Measurements from ENCODE around the gene SNCAIP.
"Not testable (repeated sequence)": the region's sequence is repeated elsewhere in the genome, so short reads cannot be mapped to it uniquely, and the experiment has no call there.

The SNCAIP gene

DNA sequence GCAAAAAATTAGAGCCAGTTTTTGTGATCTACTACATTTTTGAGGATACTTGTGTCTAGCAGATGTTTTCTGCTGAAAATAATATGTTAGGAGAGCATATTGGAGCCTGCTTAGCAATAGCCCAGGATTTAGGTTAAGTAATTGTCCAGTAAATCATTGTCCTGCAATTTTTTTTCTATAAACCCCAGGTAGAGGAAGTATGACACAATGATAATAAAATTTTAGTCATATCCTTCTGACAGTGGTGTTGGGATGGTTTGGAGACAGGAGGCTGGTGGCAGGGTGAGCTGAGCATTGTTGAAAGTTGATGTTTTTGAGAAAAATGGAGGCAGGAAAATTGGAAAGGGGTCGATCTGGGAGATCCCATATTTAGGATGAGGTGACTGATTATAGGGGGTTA is 3.5 kb downstream of the SNCAIP start:
- DNase-seq = no peak

DNA sequence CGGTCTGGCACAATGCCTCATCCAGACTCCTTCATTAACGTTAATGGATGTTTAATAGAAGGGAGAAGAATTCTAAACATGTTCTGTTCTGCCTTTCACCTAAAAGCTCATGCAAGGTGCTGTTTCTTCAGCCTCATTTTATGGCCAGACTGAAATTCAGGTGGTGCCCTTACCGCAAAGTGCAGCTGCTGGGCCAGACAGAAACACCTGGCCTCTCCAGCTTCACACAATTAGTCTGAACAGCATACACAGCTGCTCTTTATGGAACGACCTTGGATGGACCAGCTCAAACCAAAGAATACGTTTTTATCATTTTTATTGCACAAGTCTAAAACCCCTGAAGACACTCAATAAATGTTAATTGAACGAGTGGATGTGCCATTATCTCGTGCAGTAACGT is 4.6 kb downstream of the SNCAIP start:
- DNase-seq = no peak

DNA sequence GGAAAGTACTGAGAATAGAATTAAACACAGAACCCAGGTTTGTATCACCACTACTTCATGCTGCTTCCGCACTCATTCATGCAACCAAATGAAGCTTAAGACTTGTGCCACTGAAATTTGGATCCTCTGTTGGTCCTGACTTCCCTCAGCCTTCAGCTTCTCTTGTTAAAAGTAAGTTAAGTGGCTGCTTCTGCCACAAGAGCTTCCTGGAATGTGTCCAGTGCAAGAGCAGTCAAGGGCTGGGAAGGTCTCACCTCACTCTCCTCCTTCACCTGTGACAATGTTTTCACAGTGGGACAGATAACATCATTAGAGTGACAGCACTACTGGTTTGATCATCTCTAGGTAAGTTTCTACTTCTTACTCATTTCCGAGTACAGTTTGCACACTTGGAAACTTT is 7.9 kb downstream of the SNCAIP start:
- DNase-seq = no peak

DNA sequence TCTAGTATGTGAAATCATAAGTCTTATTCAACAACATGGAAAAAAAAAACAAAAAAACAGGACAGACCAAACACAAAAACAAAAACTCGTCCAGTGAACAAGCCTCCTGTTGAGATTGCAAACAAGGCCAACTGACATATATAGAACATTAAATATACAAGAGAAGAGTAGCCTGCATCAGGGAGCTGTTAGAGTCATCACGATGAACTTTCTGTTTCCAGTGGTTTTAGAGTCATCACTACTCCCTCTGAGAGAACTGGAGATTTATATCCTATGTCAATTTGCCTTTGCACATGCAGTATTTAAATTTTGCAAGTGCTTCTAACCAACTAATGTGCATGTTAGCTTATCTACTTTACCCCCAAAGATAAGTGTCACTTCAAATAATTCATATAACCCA is 9.9 kb downstream of the SNCAIP start:
- no peak for DNase-seq

DNA sequence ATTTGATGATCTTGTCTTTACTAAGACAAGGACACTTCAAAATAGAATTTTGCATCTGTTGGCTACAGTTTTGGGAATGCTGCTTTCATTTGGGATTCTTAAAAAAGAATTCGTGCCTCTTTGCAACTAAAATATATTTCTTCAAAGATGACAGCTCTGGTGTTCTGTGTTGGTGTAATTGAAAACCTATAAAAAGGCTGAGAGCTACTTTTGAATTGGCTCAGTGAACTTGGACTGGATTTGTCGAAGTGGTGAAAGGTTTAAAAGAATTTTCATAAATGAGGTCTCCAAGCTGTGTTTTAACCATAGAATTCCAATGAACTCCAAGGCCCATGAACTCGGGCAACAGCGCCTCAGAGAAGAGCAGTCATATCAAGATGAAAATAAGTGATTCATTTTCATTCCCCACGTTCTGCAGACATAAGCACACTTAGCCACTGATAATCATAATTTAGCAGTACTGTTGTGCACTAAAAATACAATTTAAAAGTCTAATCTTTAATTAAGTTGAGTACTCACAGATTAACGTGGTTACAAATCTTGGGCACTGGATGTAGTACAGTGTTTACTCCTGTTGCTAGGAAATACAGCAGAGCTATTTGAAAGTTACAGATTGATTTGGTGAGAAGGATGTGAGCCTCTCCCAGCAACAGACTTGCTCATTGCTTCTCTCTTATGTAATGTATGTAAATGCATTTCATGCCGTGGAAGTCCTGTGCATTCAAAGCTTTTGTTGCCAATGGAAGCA is 10.9 kb downstream of the SNCAIP start:
- no peak for DNase-seq

DNA sequence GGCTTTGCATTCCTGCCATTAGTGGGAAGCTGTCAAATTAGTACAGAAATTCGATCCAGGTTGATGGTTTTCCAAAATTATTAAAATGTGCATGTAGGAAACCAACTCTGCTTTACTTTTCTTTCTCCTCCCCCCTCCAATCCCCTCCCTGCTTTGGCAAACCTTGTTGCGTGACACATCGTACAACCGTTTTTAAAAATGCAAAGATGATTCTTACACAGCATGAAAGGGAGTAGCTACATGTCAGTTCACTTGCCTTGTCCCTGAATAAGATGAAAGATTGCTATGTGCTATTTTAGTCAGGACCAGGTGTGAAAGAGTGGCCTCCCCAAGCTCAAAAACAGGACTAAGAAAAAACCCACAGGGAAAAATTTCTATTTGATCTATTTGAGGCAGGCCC is 11.7 kb downstream of the SNCAIP start:
- no peak for DNase-seq

DNA sequence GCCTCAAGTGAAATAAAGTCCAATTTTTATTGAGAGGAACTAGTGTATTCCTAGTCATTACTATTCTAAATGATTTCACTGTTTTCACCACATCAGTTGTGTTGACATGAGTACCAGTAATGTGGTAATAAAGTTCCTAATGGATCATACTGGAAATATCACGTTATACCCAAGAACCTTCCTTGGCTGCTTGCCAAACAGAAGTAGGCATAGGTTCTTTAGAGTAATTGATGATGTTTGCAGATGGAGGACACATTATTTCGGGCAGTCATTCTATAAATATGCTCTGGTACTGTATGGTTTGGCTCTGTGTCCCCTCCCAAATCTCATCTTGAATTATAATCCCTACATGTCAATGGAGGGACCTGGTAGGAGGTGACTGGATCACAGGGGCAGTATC is 15.1 kb downstream of the SNCAIP start:
- DNase-seq = no peak

DNA sequence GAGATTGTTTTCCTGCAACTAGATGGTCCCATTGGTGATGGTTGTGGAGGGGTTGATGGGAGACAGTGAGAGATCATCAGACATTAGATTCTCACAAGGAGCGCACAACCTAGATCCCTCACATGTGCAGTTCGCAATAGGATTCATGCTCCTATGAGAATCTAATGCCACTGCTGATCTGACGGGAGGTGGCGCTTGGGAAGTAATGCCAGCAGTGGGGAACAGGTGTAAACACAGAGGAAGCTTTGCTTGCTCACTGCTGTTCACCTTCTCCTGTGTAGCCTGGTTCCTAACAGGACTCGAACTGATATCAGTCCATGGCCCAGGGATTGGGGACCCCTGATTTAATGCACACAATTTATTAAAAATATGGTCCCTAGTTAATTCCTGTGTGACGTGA is 18.8 kb downstream of the SNCAIP start:
- no peak for DNase-seq

DNA sequence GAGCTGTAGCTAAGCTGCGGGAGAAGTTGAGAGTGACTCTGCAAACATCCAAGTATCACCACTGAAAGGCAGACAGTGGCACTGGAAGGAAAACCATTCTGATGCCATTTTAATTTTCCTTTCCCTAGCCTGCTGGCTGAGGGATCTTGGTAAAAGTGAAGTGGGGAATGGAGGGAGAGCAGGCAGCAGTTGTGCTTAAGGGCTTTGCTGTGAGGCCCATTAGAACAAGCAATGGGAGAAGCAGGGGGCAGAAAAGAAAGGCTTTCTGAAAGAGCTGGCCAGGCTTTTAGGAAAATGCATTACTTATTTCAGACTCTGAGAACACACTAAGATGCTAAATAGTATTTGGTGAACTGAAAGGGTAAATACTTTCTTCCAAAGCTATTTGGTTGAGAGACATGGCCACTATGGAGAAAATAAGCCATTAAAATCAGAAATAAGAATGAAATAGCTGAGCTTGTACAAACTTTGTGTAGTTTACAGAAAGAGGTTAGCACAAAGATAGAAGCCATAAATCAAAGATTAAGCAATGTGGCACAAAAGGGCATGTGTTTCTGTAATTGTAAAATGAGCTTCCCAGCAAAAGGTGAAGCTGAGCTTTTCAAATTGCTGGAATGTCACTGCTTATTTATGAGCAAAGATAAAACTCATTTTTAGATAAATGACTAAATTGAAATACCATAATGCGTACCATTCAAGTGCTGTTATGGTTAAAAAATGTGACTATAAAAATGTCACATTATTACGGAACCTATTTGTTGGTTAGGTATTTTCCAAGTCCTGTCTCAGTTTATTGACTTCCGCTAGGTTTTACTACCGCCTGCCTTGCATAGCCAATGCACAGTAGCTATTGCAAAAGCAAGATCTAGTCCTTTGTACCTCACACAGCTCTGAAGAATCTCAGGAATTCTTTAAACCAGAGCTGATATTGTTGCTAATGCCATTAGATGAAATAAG is 20.8 kb downstream of the SNCAIP start:
- no peak for DNase-seq

DNA sequence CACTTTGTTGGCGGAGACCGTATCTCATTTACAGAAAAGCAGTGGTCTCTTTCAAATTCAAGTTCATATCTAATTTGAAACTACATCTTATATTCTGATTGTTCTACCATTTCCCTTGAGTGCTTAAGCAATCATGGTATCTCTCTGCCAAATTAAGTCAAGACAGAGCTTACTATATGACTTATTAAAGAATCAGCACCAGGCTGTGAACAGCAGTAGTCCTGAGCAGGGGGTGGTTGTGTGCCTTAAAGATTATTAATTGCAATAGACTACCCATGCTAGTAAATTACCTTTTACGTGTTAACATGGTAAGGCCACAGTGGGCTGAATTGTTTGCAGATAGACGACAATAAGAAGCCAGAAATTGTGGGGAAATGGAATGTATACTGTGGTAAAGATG is 21.5 kb downstream of the SNCAIP start:
- DNase-seq = no peak

DNA sequence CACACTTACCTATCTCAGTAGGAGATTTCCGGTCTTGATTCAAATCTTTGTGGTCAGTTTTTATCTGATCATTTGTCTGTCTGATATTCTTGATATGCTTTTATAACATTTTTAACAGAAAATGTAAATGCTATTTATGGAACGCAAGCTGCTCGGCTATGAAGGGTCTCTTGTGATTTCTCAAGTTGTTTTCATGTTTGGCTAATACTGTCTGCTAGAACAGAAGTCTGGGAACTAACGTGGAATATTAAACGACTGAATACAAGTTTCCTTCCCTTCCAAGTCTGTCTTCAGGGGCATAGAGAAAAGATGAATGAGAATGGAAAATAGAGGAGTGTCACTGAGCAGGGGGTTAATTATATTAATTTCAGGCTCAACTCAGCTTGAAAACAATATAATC is 27.6 kb downstream of the SNCAIP start:
- no peak for DNase-seq

DNA sequence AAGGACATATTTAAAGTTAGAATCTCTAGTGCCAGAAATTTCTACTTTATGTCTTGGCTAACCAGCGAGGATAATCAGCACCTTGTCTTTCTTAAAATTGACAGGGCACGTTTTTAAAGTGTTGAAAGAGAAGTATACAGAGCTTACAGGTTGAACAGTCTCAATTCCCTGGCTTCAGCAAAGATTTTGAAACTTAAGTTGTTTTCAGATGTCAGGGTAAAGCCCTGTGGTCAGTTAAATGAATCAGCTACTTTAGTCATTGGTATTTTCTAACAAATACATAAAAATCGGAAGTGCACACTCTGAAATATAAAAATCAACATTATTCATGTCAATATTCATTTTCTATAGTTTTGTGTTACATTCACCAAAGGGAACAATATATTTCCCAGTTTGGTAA is 29.1 kb downstream of the SNCAIP start:
- DNase-seq = no peak

DNA sequence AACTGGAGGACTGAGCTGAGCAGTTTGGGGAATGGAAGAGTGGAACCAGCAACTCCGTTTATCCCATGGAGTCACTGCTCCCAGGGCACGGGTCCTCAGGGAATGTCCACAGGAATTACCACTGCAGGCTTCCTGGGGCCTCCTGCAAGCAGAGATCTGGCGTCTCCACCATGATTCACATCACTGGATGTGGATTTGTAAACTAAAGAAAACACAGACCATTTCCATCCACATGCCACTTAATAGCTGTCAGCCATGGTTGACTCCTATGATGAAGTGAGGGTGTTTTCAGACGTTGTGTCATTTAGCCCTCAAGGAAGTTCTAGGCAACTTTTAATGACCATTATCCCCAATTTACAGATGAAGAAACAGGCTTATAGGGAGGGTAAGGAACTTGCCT is 30.2 kb downstream of the SNCAIP start:
- DNase-seq = no peak

DNA sequence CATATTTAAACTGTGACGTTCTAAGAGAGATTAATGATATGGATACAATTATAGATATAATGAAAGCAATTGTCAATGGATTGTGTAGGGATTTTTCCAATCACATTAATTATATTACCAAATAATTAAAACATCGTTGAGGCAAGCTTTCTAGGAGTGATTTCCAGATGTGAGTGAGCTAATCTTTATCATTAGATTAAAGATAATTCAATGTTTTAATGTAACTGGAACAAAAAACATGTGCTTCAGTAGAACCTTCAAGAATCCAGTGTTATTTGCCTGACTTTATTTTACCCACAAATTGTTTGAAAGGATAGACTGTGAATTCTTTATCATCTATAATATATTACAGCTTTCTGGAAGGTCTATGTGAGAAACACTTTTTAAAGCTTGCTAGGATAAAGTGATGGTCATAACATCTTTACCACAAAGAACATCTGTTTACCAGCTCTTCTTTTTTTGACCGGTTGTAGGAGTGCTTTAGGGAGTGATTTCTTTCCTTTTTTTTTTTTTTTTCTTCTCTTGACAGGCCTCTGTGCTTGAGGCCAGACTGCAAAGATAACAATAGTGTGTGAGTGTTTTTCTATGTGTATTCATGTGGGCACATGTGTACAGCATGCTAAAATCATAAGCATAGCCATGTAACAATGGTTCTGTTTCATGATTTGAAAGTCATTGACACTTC is 35.0 kb downstream of the SNCAIP start:
- no peak for DNase-seq

DNA sequence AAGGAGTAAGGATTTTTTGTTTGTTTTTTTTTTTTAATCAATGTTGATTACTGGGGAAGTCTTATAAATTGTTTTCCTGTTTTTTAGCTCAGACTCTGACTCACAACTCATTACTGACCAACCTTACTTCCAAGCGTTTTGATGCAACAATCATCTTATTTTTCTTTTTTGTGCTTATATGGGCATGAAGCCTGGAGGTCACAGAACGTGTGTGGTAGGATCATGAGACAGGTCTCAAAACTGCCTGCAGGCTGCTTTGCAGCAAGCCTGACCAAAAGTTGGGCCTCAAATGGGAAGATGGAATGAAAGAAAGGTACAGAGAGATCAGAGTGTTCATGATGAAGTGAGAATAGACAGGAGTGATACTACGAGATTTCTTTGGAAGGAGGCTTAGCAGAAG is 38.5 kb downstream of the SNCAIP start:
- DNase-seq = no peak

DNA sequence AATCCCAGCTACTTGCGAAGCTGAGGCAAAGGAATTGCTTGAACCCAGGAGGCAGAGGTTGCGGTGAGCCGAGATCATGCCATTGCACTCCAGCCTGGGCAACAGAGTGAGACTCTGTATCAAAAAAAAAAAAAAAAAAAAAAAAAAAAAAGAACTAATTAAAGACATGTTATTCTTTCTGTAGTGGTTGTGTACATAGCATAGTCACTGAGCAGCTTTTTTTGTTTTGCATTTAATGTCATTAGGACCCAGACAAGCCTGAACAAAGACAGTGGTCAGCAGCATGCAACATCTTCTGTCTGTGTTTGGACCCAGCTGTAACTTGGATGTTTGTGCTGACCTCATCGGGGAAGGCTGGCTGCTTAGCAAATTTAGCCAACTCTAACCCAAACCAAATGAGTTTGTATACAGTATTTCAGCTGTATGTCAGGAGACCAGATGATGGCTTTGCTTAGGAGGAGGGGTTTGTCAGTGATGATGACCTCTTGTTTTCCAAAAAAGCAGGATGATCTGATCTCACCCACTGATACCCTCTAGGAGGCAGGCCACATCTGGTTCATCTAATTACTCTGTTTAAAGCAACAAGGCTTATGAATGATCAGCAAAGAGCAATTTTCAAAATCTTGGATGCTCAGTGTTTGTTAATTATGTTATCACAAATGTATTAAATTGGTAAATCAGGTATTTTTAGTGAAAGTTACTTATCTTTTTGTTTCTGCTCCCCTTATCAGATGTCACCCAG is 39.5 kb downstream of the SNCAIP start:
- no peak for DNase-seq

DNA sequence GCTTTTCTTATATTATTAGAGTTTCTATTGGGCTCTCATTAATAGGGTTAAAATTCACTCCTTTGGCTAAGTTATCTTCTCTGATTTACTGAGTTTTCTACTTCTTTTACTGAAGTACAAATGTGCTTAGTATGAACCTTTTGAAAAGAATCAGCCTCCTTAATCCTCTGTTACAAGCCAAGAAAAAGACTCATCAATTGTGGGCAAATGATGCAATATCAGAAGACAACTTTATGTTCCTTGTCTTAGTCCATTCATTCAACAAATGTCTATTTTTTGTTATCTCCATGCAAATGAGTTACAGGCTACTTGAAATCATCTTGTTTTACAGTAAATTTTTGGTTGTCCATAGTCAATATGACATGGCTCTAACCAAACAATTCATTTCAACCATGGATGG is 40.3 kb downstream of the SNCAIP start:
- DNase-seq = no peak

DNA sequence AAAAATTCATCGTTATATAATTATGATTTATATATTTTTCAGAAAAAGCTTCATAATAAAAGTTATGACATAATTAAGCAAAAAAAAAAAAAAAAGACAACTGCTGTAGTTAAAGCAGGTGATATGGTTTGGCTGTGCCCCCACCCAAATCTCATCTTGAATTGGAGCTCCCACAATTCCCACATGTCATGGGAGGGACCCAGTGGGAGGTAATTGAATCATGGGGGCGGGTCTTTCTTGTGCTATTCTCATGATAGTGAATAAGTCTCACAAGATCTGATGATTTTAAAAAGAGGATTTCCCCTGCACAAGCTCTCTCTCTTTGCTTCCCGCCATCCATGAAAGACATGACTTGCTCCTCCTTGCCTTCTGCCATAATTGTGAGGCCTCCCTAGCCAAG is 41.3 kb downstream of the SNCAIP start:
- DNase-seq = not testable (repeated sequence)

DNA sequence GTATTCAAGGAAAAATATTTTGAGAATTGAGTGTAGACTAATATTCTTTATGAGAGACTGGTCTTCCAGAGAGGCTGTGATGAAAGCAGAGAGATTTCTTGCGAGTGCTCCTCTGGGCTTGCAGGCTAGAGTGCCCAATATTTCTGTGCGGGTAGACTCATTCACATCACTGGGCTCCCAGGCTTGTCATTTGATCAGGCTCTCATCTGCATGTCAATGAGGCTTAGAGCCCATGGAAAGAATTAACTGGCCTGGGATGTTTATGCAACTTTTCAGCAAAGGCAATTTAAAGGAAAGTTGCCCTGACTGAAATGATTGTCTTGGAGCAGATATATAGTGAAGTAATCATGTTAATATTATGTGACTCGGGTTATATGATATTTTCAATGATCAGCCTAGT is 42.3 kb downstream of the SNCAIP start:
- DNase-seq = no peak

DNA sequence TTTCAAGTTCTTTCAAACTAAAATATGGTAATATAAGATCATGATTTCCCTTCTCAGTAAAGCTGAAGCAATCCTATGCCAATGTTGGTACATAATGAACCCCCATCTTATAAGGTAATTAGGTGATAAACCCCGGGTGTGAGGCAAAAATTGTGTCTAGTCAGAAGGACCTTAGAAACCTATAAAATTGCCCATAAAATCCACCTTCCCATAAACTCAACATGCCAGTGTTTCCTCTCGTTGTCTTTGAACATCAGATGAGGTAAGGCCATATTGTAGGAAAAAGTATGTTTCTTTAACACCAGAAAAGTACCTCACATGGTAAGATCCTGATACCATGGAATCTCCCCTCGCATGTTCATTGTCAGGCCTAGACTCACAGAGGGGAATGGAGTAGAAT is 43.3 kb downstream of the SNCAIP start:
- DNase-seq = no peak

DNA sequence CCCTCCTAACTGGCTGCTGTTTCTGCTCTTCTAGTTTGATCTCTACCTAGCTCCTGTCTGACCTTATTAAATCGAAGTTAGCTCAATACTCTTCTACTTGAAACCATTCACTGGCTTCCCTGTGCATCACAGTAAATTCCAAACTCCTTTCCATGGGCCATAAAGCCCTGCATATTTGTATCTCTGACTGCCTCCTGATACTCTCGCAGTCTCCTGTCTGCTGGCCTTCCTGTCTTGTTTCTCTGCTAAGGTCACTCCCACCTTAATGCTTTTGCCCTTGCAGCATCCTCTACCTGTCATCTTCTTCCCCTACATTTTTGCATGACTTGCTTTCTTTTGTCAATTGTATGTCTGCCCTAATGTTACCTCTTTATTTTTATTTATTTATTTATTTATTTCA is 44.8 kb downstream of the SNCAIP start:
- DNase-seq = no peak

DNA sequence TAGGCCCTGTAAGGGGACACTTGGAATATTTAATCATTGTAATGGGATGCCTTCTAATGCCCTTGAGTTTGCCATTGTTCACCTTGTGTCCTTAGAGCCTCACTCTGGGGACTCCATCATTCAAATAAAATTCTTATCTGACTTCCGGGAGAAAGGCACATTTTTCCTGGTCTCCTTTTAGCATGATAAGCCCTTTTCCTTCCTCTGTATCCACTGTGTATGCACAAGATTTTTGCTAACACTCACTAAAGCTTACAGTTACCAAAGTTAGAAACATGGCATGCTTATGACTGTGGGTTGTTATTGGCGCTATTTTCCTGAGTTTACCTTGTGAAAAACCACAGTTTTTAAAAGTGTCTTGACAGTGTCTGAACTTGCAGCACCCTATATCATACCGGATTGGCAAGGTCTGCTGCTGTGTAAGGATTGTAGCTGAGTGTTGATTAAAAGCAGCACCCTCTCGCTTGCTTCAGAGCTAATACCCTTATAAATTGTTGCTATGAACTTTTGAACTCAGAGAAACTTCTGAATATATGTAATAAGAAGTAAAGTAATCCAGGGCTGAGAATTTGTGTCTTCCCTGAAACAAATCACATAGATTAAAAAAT is 46.4 kb downstream of the SNCAIP start:
- DNase-seq = no peak

DNA sequence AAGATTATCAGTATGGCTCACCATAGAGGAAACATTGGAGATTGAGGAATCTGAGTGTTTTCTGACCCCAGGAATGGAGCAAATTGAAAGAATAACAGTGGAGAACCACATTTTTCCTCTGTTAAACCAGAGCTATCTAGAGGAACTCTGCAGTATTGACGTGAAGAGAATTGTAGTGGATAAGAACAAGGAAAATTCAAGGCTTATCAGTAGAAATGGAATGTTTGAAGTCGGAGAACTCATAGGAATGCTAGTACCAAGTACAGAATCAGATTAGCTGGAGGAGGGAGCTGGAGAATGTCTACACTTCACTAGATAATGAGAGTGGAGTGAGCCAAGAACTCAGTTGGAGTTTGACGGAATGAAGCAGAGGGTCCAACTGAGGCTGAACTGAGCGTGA is 50.3 kb downstream of the SNCAIP start:
- no peak for DNase-seq

Measured in cerebellar nuclear complex (tissue), 1 donor.